ENCODE data around the gene SLC35F3. TPM values are rescaled to one million over a fixed set of nuclear protein-coding genes. Genes with fewer than 3 reads are reported as not detected.

Gene SLC35F3
- total RNA-seq, 1 donor from 2014 or later = 0.36 TPM

DNA sequence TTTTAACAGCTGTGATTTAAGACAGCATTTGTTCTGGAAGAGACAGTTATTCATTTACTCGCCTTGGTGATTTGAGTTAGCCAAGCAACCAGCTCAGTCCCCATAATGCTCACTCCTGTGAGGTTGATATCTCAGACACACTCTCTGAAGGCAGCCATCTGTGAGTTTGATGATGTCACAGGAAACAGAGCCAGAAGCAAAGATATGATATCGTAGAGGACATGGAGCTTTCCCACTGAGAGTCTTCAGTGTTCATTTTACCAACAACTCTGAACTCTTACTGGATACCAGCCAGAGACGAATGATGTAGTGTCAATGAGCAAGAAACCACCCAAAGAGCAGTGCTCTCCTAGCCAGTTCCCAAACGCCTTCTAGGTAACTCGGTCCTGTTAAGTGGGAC, 219.4 kb downstream of the SLC35F3 start:
- H3K36me3 Mint-ChIP-seq (ENCODE audit: low read depth, unreplicated experiment) = no peaks in the 10 kb centered on the region
- no peak for TF ChIP-seq CTCF (IDR thresholded peaks at IDR 0.05; ENCODE audit: unreplicated experiment)
- DNase-seq (ENCODE audit: low spot score) = no peak
- no peaks in the 10 kb centered on the region for H3K27me3 Mint-ChIP-seq (ENCODE audit: unreplicated experiment)
- no peak overlapping the region for H3K4me3 Mint-ChIP-seq (ENCODE audit: unreplicated experiment)
- no peak overlapping the region for H3K27ac Mint-ChIP-seq (ENCODE audit: unreplicated experiment)
- H3K9me3 Mint-ChIP-seq (ENCODE audit: unreplicated experiment) = no peaks in the 10 kb centered on the region
- no peaks in the 10 kb centered on the region for H3K4me1 Mint-ChIP-seq (ENCODE audit: unreplicated experiment)

- DNase-seq (ENCODE audit: low spot score) = peak; percentile 82
- Mint-ChIP-seq H3K27ac (ENCODE audit: unreplicated experiment) (no peak overlapping the region), H3K27me3 (ENCODE audit: unreplicated experiment) (no peaks in the 10 kb centered on the region), H3K4me3 (ENCODE audit: unreplicated experiment) (no peak overlapping the region), H3K9me3 (ENCODE audit: unreplicated experiment) (no peaks in the 10 kb centered on the region), H3K36me3 (ENCODE audit: low read depth, unreplicated experiment) (no peaks in the 10 kb centered on the region), H3K4me1 (ENCODE audit: unreplicated experiment) (no peaks in the 10 kb centered on the region)
- peak; percentile 53 for TF ChIP-seq CTCF (IDR thresholded peaks at IDR 0.05; ENCODE audit: unreplicated experiment)
Measured at GRCh38 chr1:234125283-234125682, 220.8 kb downstream of the SLC35F3 start.

DNA sequence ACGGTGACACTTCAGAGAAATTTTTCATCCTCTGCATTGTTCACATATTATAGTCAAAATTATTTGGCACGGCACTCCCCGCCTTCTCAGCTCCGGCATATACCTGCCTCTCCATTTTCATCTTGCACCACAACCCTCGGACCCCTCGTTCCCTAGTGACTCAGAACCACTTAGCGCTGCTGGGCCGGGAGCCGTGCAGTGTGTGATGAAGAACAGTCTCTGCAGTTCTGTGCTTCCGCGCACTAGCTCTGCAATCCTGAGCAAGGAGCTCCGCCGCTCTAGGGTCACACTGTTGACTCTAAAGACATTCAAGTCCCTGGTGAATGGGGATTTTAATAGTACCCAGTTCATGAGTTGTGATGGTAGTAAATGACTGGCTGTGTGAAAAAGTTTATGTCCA, 221.2 kb downstream of the SLC35F3 start:
- TF ChIP-seq CTCF (IDR thresholded peaks at IDR 0.05; ENCODE audit: unreplicated experiment) = no peak
- Mint-ChIP-seq H3K4me3 (ENCODE audit: unreplicated experiment) (no peak overlapping the region), H3K4me1 (ENCODE audit: unreplicated experiment) (no peaks in the 10 kb centered on the region), H3K27me3 (ENCODE audit: unreplicated experiment) (no peaks in the 10 kb centered on the region), H3K27ac (ENCODE audit: unreplicated experiment) (no peak overlapping the region), H3K36me3 (ENCODE audit: low read depth, unreplicated experiment) (no peaks in the 10 kb centered on the region), H3K9me3 (ENCODE audit: unreplicated experiment) (no peaks in the 10 kb centered on the region)
- DNase-seq (ENCODE audit: low spot score) = no peak

DNA sequence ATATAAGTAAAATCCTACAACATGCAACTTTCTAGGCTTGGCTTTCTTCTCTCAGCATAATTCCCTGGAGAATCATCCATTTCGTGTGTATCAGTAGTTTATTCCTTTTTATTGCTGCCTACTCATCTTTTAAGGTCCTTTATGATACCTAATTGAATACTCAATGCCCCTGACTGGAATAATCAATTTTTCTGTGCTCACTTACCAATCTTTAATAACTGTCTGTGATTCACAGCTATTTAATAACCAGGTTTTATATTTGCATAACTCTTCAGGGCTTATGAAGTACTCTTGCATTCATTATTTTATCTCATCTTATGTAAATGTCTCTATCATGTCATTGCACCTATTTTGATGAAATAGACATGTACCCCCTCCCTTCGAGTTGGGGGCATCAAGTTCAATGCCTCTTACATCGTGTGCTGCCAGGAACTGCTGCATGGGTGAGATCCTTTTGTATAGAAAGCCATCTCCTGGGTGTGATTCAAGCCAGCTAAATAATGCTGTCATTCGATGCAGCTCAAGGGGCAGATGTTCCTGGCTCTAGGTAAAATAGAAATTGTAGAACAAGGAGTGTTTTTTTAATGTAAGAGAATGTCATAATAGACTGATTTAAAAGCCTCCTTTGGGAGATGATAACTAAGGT, 222.7 kb downstream of the SLC35F3 start:
- Mint-ChIP-seq H3K4me3 (ENCODE audit: unreplicated experiment) (no peak overlapping the region), H3K27me3 (ENCODE audit: unreplicated experiment) (no peaks in the 10 kb centered on the region), H3K9me3 (ENCODE audit: unreplicated experiment) (no peaks in the 10 kb centered on the region), H3K4me1 (ENCODE audit: unreplicated experiment) (no peaks in the 10 kb centered on the region), H3K27ac (ENCODE audit: unreplicated experiment) (no peak overlapping the region), H3K36me3 (ENCODE audit: low read depth, unreplicated experiment) (no peaks in the 10 kb centered on the region)
- TF ChIP-seq CTCF (IDR thresholded peaks at IDR 0.05; ENCODE audit: unreplicated experiment) = no peak
- no peak for DNase-seq (ENCODE audit: low spot score)

DNA sequence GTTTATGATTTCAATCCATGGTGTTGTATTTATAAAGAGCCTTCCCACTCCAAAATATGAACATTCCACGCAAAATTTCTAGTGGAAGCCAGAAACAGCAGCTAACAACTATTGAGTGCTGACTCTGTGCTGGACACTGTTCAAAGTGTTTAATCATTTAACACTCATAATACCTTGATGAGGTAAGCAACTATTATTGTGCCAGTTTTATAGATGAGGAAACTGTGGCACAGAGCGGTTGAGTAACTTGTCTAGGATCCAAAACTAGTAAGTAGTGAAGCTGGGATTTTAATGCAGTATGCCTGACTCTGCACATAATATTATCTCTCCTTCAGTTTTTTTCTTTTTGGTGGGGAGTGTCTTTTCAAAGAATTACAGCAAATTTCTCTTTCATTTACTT, 228.3 kb downstream of the SLC35F3 start:
- Mint-ChIP-seq H3K4me3 (ENCODE audit: unreplicated experiment) (no peak overlapping the region), H3K27ac (ENCODE audit: unreplicated experiment) (no peak overlapping the region), H3K4me1 (ENCODE audit: unreplicated experiment) (peaks cover 3% of the 10 kb centered on the region), H3K36me3 (ENCODE audit: low read depth, unreplicated experiment) (no peaks in the 10 kb centered on the region), H3K27me3 (ENCODE audit: unreplicated experiment) (peaks cover 2% of the 10 kb centered on the region), H3K9me3 (ENCODE audit: unreplicated experiment) (no peaks in the 10 kb centered on the region)
- DNase-seq (ENCODE audit: low spot score) = no peak
- no peak for TF ChIP-seq CTCF (IDR thresholded peaks at IDR 0.05; ENCODE audit: unreplicated experiment)
